ENCODE data around the gene ZMYND15. TPM values are rescaled to one million over a fixed set of nuclear protein-coding genes. Genes with fewer than 3 reads are reported as not detected.

ZMYND15 gene, protein sequence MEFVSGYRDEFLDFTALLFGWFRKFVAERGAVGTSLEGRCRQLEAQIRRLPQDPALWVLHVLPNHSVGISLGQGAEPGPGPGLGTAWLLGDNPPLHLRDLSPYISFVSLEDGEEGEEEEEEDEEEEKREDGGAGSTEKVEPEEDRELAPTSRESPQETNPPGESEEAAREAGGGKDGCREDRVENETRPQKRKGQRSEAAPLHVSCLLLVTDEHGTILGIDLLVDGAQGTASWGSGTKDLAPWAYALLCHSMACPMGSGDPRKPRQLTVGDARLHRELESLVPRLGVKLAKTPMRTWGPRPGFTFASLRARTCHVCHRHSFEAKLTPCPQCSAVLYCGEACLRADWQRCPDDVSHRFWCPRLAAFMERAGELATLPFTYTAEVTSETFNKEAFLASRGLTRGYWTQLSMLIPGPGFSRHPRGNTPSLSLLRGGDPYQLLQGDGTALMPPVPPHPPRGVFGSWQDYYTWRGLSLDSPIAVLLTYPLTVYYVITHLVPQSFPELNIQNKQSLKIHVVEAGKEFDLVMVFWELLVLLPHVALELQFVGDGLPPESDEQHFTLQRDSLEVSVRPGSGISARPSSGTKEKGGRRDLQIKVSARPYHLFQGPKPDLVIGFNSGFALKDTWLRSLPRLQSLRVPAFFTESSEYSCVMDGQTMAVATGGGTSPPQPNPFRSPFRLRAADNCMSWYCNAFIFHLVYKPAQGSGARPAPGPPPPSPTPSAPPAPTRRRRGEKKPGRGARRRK
- total RNA-seq (2022; extraction: Qiagen RNA extraction): 0.31 to 0.51 TPM (median 0.41 TPM) in 5 replicates

DNA sequence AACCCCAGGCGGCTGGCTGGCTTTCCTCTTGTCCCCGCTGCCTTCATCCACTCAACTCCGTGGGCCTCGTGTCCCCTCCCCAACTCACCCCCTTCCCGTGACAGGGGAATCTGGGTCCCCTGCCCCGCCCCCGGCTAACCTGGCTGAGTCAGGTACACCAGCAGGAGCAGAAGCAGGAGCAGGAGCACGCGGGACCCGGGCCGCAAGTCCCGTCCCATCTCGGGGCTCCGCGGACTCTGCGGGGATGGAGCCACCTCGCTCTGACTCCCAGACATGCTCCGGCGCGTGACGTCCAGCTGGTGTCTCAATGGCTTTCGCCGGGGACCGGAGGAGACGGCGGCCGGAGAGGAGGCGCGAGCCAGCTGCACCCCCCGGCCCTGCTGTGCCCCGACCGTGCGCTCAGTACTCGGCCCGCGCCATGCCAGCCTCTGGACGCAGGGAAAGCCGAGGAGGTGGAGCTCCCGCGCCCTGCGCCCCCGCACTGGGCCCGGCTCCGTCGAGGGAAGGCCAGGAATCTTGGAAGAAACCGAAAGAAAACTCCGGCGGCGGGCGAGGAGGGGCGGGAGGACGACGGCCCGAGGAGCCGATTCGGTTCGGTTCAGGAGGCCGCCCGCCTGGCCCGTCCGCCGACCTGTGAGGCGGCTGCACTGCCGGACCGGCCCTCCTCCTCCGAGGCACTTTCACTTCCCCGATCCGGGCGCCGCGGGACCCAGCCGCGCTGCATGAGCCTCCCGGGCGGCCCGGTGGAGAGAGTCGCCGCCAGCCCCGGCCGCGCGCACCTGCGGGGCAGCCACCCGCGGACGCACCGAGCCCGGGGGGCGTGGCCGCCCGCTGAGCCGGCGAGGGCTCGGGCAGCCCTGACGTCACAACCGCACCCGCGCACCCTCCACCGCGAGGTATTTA lies at the start of gene ZMYND15, which contains the start of gene CXCL16:
Gene ZMYND15, plus strand, starts transcription at position 712 of the 903 bp plus-strand sequence. CDS start 716 bp downstream, outside the sequence.
Gene CXCL16, minus strand, starts transcription at position 807 of the 903 bp plus-strand sequence. Its CDS starts 589 bp downstream, at position 218.

DNA sequence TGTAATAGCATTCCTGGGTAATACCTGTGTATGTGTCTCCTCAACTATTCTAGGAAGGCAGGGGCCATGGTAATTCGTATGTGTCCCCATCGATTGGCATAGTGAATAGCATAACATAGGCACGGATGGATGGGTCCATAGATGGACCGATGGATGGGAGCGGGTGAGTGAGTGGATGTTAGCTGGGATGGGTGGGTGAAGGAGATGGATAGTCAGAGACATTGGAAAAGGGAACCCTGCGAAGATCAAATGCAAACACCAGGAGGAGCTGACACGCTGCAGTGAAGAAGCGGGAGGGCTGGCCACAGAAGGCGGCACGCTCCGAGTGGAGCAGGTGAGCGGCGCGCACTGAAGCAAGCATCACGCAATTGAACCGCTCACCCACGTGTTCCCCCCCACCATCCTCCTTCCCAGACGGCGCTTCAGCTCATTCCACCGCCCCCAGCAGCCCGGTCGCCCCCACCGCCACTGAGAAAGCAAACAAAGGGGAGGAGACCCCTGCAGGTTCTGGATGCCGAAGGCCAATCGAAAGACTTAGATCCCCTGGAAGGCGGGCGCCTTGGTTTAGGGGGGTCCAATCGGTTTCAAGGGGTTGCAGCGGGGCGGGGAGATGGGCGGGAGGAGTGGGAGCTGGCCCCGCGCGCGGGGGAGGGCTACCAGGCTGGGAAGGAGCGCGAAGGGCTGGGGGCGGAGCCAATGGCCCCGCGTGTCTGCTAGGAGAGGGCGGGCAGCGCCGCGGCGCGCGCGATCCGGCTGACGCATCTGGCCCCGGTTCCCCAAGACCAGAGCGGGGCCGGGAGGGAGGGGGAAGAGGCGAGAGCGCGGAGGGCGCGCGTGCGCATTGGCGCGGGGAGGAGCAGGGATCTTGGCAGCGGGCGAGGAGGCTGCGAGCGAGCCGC lies 29.6 kb upstream of the ZMYND15 start, which contains the start of gene ARRB2:
Gene ARRB2, plus strand, starts transcription at position 839 of the 899 bp plus-strand sequence. CDS start 90 bp downstream, outside the sequence.

DNA sequence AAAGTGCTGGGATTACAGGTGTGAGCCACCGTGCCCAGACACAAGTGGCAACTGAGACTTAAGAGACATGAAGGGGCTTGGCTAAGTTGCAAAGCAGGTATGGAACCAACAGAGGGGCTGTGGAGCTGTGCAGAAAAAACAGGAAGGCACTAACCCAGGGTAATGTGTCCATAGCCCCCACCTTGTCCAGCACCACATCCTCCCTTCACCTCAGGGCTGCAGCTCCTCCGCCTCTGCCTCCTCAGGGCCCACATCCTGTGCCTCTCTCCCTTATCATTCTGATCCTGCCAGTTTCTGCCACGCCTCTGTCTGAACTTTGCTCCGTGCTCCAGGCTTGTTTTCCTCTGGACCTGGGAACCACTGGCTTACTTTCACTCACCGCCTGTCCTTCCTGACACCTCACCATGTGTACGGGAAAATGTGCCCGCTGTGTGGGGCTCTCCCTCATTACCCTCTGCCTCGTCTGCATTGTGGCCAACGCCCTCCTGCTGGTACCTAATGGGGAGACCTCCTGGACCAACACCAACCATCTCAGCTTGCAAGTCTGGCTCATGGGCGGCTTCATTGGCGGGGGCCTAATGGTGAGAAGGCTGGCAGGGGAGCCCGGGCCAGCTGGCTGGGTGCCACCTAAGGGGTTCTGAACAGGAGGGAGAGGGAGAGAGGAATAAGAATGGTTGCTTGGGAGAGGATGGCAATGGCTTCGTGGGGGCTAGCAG lies 32.0 kb downstream of the ZMYND15 start, which contains the start of gene TM4SF5:
Gene TM4SF5, plus strand, starts transcription at position 368 of the 716 bp plus-strand sequence. Its CDS starts 37 bp downstream, at position 405.

DNA sequence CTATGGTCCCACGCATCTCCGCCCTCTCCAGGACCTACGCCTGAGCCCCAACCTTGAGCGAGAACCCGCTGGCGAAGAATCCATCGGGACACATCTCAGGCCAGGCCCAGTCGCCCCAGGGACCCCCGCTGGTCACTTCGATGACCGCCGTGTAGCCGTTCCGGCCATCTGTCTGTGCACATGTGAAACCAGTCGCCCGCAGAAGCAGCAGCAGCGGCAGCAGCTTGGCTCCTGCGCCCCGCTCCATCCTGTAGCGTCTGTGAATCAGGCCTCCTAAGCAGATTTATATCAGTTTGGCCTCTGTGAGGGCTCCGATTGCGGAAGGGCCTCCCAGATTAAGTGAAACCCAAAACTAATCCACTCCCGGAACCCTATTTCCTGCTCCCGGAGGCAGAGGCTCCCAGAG lies 46.5 kb downstream of the ZMYND15 start, which contains the start of gene VMO1:
Gene VMO1, minus strand, starts transcription at position 259 of the 406 bp plus-strand sequence. Its CDS starts 12 bp downstream, at position 247.

DNA sequence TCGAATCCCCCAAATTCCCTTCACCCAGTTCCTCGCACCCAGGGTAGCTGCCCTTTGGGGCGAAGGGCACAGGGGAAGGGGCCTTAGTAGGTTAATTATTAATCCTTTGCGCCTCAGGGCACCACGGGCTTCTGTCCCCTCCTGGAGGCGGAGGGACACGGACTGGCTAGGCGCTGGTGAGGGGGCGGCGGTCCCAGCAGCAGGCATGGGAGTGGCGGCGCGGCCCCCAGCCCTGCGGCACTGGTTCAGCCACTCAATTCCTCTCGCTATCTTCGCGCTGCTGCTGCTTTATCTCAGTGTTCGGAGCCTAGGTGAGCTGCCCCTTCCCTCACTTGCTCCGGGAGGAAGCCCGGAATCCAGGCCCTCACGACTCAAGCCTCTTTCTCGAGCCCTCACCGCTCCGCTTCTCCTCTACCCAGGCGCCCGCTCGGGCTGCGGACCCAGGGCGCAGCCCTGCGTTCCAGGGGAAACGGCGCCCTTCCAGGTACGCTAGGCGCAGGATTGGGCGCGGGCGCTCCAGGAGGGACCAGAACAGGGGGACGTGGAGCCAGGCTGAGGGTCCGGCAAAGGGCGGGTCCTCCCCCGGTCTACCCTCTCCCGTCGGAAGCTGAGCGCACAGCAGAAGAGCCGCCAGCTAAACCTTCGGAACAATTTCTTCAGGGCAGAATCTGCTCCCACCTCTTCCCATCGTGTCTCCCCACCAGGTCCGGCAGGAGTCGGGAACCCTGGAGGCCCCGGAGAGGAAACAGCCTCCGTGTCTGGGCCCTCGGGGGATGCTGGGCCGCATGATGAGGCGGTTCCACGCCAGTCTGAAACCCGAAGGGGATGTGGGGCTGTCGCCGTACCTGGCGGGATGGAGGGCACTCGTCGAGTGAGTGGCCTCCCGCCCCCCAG lies 49.4 kb downstream of the ZMYND15 start, which contains the start of gene GLTPD2:
Gene GLTPD2, plus strand, starts transcription at position 158 of the 894 bp plus-strand sequence. Its CDS starts 48 bp downstream, at position 206.

Other genes with a start within 250 kb of the ZMYND15 start
- 11.3 to 17.3 TPM (median 12.9 TPM) in 5 replicates for gene SPNS2, start 241.0 kb upstream of the ZMYND15 start, total RNA-seq (2022; extraction: Qiagen RNA extraction)
- 92.8 to 102 TPM (median 99.0 TPM) in 5 replicates for gene MYBBP1A, start 184.4 kb upstream of the ZMYND15 start, total RNA-seq (2022; extraction: Qiagen RNA extraction)
- gene GGT6, start 179.3 kb upstream of the ZMYND15 start, total RNA-seq (2022; extraction: Qiagen RNA extraction): not detected in 5 replicates
- gene SMTNL2, start 155.3 kb upstream of the ZMYND15 start, total RNA-seq (2022; extraction: Qiagen RNA extraction): 0.18 to 0.77 TPM (median 0.40 TPM) in 5 replicates
- 0.08 to 0.28 TPM (median 0.18 TPM) in 5 replicates for gene ALOX15, start 98.2 kb upstream of the ZMYND15 start, total RNA-seq (2022; extraction: Qiagen RNA extraction)
- 67.8 to 72.2 TPM (median 71.2 TPM) in 5 replicates for gene PELP1, start 35.7 kb upstream of the ZMYND15 start, total RNA-seq (2022; extraction: Qiagen RNA extraction)
- 48.0 to 63.1 TPM (median 54.3 TPM) in 5 replicates for gene ARRB2, start 29.2 kb upstream of the ZMYND15 start, total RNA-seq (2022; extraction: Qiagen RNA extraction)
- 36.8 to 42.3 TPM (median 40.0 TPM) in 5 replicates for gene MED11, start 8.4 kb upstream of the ZMYND15 start, total RNA-seq (2022; extraction: Qiagen RNA extraction)
- gene CXCL16, start 95 bp downstream of the ZMYND15 start, total RNA-seq (2022; extraction: Qiagen RNA extraction): 13.6 to 19.1 TPM (median 15.5 TPM) in 5 replicates
- gene TM4SF5, start 32.1 kb downstream of the ZMYND15 start, total RNA-seq (2022; extraction: Qiagen RNA extraction): 0.21 to 1.0 TPM (median 0.47 TPM) in 5 replicates
- gene VMO1, start 46.5 kb downstream of the ZMYND15 start, total RNA-seq (2022; extraction: Qiagen RNA extraction): 0.41 to 1.1 TPM (median 0.74 TPM) in 5 replicates
- gene GLTPD2, start 49.1 kb downstream of the ZMYND15 start, total RNA-seq (2022; extraction: Qiagen RNA extraction): 0.10 TPM in 1 of 5 replicates, not detected in the others
- 442 to 505 TPM (median 483 TPM) in 5 replicates for gene PSMB6, start 56.3 kb downstream of the ZMYND15 start, total RNA-seq (2022; extraction: Qiagen RNA extraction)
- 18.9 to 25.3 TPM (median 23.9 TPM) in 5 replicates for gene PLD2, start 67.3 kb downstream of the ZMYND15 start, total RNA-seq (2022; extraction: Qiagen RNA extraction)
- gene MINK1, start 93.5 kb downstream of the ZMYND15 start, total RNA-seq (2022; extraction: Qiagen RNA extraction): 47.9 to 64.6 TPM (median 57.9 TPM) in 5 replicates
- gene C17orf107, start 159.7 kb downstream of the ZMYND15 start, total RNA-seq (2022; extraction: Qiagen RNA extraction): 0.17 to 0.31 TPM (median 0.25 TPM) in 5 replicates
- gene CHRNE, start 163.3 kb downstream of the ZMYND15 start, total RNA-seq (2022; extraction: Qiagen RNA extraction): 0.05 to 0.12 TPM (median 0.07 TPM) in 4 of 5 replicates, not detected in the other
- gene GP1BA, start 192.4 kb downstream of the ZMYND15 start, total RNA-seq (2022; extraction: Qiagen RNA extraction): not detected in 5 replicates
- gene SLC25A11, start 200.2 kb downstream of the ZMYND15 start, total RNA-seq (2022; extraction: Qiagen RNA extraction): 59.5 to 69.3 TPM (median 66.9 TPM) in 5 replicates
- 86.0 to 136 TPM (median 116 TPM) in 5 replicates for gene RNF167, start 200.4 kb downstream of the ZMYND15 start, total RNA-seq (2022; extraction: Qiagen RNA extraction)
- gene PFN1, start 208.7 kb downstream of the ZMYND15 start, total RNA-seq (2022; extraction: Qiagen RNA extraction): 2,071 to 2,769 TPM (median 2,761 TPM) in 5 replicates
- gene ENO3, start 211.3 kb downstream of the ZMYND15 start, total RNA-seq (2022; extraction: Qiagen RNA extraction): 43.2 to 51.8 TPM (median 45.9 TPM) in 5 replicates
- 66.5 to 79.2 TPM (median 70.5 TPM) in 5 replicates for gene SPAG7, start 228.0 kb downstream of the ZMYND15 start, total RNA-seq (2022; extraction: Qiagen RNA extraction)
- 25.5 to 36.5 TPM (median 31.3 TPM) in 5 replicates for gene CAMTA2, start 247.8 kb downstream of the ZMYND15 start, total RNA-seq (2022; extraction: Qiagen RNA extraction)